ENCODE measurements around the gene SNRNP25.
A peak's percentile ranks its signal among the peaks of the same experiment; 100 is the strongest.

SNRNP25 gene

DNA sequence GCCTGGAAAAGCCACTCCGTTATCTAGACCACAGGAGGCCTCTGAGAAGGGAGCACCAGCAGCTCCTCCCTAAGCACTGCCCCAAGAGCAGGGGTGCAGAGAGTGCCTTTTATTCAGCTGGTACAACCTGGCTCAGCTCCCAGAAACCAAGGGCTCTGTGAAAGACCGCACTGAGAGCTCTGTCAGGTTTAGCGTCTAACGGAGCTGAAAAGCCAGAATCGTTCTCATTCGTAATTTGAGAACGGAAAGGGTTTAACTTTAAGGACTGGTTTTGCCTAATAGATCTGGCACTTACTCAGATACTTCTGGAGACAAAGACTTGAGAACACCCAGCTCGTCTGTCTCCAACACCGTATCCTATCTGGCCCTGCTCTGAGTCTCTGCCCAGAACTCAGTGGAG, 37.9 kb downstream of the SNRNP25 start:
- ChIA-PET CTCF (interaction anchor here (1.2 to 8.6 kb wide), 3 partner anchors 16 to 25 kb away, joined by 3 to 130 read pairs (median 5); partner anchors contain the start of gene RHBDF1), POLR2A (interaction anchor here (0.7 to 1.9 kb wide), 3 partner anchors 12 to 38 kb away, joined by 3 to 7 read pairs (median 5); partner anchors contain the start of genes POLR3K, RHBDF1 and SNRNP25)
- TF ChIP-seq NFRKB (IDR thresholded peaks at IDR 0.05) (no peak), TARDBP (IDR thresholded peaks at IDR 0.05) (no peak), SP1 (IDR thresholded peaks at IDR 0.05) (no peak), CTBP1 (IDR thresholded peaks at IDR 0.05; ENCODE audit: borderline replicate concordance) (no peak), SUZ12 (IDR thresholded peaks at IDR 0.05) (no peak), FOXM1 (IDR thresholded peaks at IDR 0.05; ENCODE audit: borderline replicate concordance) (no peak), BHLHE40 (IDR thresholded peaks at IDR 0.05; ENCODE audit: borderline replicate concordance) (no peak), LEF1 (IDR thresholded peaks at IDR 0.05; ENCODE audit: borderline replicate concordance) (no peak), FOXA1 (IDR thresholded peaks at IDR 0.05) (no peak), L3MBTL2 (conservative IDR thresholded peaks at IDR 0.05) (no peak), ELF4 (IDR thresholded peaks at IDR 0.05) (no peak)
- no peak for DNase-seq (ENCODE audit: extremely low spot score)

DNA sequence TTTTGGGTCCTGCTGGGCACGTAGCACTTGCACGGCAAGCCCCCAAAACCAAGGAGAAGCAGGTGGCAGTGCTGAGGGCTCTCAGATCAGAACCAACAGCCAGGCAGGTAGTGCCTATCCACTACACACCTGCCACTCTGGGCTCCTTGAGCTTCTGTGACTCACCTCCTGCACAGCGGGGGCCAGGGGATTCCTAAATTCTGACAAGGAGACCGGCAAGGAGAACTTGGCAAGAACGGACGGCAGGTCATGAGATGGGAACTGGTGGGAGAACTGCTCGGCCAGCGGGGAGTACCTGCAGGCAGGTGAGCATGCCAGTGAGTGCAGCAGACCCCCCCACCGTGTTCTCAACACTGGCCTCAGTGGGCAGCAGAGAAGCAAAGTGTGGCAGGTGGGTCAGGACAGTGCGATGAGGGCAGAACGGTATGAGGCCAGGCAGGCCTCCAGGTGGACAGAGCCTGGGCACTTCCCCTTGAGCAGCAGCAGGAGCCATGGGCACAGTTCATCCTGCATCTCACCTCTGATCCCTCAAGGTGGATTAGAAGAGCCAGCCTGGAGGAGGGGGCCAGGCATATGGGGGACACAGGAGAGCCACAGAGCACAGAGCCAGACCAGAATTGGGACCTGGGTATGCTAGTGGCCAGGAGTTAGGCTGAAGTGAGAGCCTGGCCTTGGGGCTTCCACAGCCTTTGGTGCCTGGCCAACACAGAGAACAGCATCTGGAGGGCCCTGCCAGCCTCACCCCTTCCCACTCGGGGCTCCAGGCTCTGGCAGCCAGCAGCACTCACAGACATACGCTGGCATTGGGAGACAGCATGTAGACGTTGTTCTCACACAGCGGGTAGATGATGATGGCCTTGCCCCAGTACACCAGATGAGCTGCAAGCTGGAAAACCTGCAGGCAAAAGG, 39.1 kb downstream of the SNRNP25 start:
- ChIA-PET CTCF (interaction anchor here (8.6 kb wide), 1 partner anchor 23 kb away, joined by 130 read pairs; the partner anchor contains the start of gene RHBDF1), POLR2A (interaction anchor here (0.6 to 1.9 kb wide), 4 partner anchors 15 to 27 kb away, joined by 3 to 5 read pairs (median 4); partner anchors contain the start of gene RHBDF1)
- no peak for DNase-seq (ENCODE audit: extremely low spot score)
- TF ChIP-seq HDGF (IDR thresholded peaks at IDR 0.05; ENCODE audit: borderline replicate concordance) (no peak), CTBP1 (IDR thresholded peaks at IDR 0.05; ENCODE audit: borderline replicate concordance) (no peak), FOXM1 (IDR thresholded peaks at IDR 0.05; ENCODE audit: borderline replicate concordance) (no peak), FOXA1 (IDR thresholded peaks at IDR 0.05) (no peak), TARDBP (IDR thresholded peaks at IDR 0.05) (no peak), SP1 (IDR thresholded peaks at IDR 0.05) (no peak), SUZ12 (IDR thresholded peaks at IDR 0.05) (no peak), LEF1 (IDR thresholded peaks at IDR 0.05; ENCODE audit: borderline replicate concordance) (no peak), BHLHE40 (IDR thresholded peaks at IDR 0.05; ENCODE audit: borderline replicate concordance) (no peak), ZNF384 (IDR thresholded peaks at IDR 0.05) (no peak), L3MBTL2 (conservative IDR thresholded peaks at IDR 0.05) (no peak)
- TF ChIP-seq, protein P1, sequence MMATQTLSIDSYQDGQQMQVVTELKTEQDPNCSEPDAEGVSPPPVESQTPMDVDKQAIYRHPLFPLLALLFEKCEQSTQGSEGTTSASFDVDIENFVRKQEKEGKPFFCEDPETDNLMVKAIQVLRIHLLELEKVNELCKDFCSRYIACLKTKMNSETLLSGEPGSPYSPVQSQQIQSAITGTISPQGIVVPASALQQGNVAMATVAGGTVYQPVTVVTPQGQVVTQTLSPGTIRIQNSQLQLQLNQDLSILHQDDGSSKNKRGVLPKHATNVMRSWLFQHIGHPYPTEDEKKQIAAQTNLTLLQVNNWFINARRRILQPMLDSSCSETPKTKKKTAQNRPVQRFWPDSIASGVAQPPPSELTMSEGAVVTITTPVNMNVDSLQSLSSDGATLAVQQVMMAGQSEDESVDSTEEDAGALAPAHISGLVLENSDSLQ (IDR thresholded peaks at IDR 0.05), result no peak

DNA sequence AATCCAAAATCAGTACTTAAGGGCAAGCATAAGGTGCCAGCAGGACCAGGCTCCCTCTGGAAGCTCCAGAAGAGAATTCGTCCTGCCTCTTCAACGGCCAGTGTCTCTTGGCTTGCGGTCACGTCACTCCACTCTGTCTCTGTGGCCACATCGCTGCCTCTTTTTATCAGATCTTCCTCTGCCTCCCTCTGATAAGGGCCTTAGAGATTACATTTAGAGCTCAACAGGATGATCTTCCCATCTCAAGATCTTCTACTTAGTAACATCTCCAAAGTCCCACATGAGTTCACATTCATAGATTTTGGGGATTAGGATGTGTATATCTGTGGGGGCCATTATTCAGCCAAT, 41.3 kb downstream of the SNRNP25 start:
- CTCF ChIA-PET, result interaction anchor here (8.6 kb wide), 1 partner anchor 26 kb away, joined by 130 read pairs; the partner anchor contains the start of gene RHBDF1
- DNase-seq (ENCODE audit: extremely low spot score), result no peak
- TF ChIP-seq FOXK2 (IDR thresholded peaks at IDR 0.05) (no peak), FOXM1 (IDR thresholded peaks at IDR 0.05; ENCODE audit: borderline replicate concordance) (no peak)
- POLR2A ChIA-PET, result interaction anchor here (0.9 to 1.3 kb wide), 2 partner anchors 16 to 29 kb away, joined by 3 to 4 read pairs; partner anchors contain the start of gene MPG

DNA sequence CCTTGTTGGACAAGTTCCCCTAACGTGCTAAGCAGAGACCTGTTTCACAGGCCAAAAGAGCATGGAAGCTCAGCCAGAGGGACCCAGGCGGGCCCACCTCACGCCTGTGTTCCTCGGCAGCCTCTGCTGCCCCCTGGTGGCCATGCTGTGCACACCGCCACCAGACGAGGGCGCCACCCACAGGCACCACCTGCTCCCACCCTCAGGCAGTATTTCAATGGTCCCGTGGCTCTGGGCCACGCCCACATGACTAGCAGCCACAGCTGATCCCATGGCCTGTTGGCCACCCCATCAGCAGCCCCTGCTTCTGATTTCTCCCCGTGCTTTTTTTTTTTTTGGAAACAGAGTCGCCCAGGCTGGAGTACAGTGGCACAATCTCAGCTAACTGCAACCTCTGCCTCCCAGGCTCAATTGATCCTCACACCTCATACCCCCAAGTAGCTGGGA, 43.3 kb downstream of the SNRNP25 start:
- ChIA-PET POLR2A (interaction anchor here (1.1 to 1.5 kb wide), 2 partner anchors 20 to 33 kb away, joined by 3 to 4 read pairs; no protein-coding TSS in a partner anchor), CTCF (interaction anchor here (0.6 to 8.6 kb wide), 12 partner anchors 11 to 265 kb away, joined by 3 to 130 read pairs (median 4); partner anchors contain the start of genes POLR3K and RHBDF1)
- TF ChIP-seq, protein P1 (IDR thresholded peaks at IDR 0.05), result peak; percentile 64
- TF ChIP-seq LEF1 (IDR thresholded peaks at IDR 0.05; ENCODE audit: borderline replicate concordance), result peak; percentile 22; the same call in 1 of the 2 replicates
- no peak for TF ChIP-seq CTBP1 (IDR thresholded peaks at IDR 0.05; ENCODE audit: borderline replicate concordance)
- TF ChIP-seq FOXA1 (IDR thresholded peaks at IDR 0.05), result no peak
- no peak for TF ChIP-seq NFRKB (IDR thresholded peaks at IDR 0.05)
- no peak for TF ChIP-seq HDGF (IDR thresholded peaks at IDR 0.05; ENCODE audit: borderline replicate concordance)
- 0 out of 2 replicates have a peak, but pooled peaks have one; percentile 33 for TF ChIP-seq ARNT (IDR thresholded peaks at IDR 0.05)
- 0 out of 2 replicates have a peak, but pooled peaks have one; percentile 23 for TF ChIP-seq L3MBTL2 (conservative IDR thresholded peaks at IDR 0.05)
- TF ChIP-seq FOXM1 (IDR thresholded peaks at IDR 0.05; ENCODE audit: borderline replicate concordance), result no peak
- DNase-seq (ENCODE audit: extremely low spot score), result peak; percentile 96

DNA sequence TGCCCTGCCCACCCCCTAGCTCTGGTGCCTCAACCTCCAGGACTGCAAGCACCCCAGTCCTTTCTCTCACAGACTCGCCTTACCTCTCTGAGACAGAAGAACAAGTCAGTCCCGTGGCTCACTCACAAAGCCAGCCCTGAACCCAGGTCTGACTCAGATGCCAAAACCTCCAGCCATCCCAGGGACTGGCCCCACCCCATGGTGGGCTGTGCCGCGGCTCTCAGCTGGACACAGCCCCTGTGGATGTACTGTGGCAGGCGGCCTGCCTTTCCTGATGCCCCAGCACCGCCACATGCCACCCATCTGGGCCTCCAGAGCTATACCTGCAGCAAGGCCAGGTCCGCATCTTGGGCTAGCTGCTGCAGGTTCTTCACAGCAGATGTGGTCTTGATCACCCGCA, 44.2 kb downstream of the SNRNP25 start:
- ChIA-PET CTCF (interaction anchor here (1.4 to 8.6 kb wide), 4 partner anchors 10 to 34 kb away, joined by 6 to 130 read pairs (median 12); partner anchors contain the start of gene RHBDF1), POLR2A (interaction anchor here (0.7 to 1.1 kb wide), 3 partner anchors 21 to 27 kb away, joined by 3 read pairs; no protein-coding TSS in a partner anchor)
- no peak for TF ChIP-seq BHLHE40 (IDR thresholded peaks at IDR 0.05; ENCODE audit: borderline replicate concordance)
- TF ChIP-seq CTBP1 (IDR thresholded peaks at IDR 0.05; ENCODE audit: borderline replicate concordance), result no peak
- DNase-seq (ENCODE audit: extremely low spot score), result no peak

DNA sequence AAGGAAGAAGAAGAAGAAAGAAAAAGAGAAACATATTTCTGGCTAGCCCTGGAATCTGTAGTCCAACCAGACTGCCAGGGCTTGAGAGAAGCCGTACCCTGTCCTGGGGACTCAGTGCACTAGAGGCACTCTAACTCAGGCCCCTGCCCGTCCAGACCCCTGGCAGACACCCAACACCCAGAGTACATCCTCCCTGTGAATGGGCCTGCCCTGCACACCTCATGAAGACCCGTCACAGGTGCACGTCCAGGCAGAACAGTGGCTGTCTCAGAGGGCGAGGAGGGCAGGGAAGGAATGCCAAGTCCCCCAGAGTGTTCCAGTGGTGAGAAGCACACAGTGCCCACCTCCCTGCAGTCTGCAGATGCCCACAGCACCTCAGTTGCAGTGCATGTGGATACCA, 47.4 kb downstream of the SNRNP25 start:
- DNase-seq (ENCODE audit: extremely low spot score), result no peak
- ChIA-PET CTCF (interaction anchor here (0.5 kb wide), 1 partner anchor 18 kb away, joined by 3 read pairs; no protein-coding TSS in a partner anchor), POLR2A (no interaction called here)
- TF ChIP-seq FOXA1 (IDR thresholded peaks at IDR 0.05) (no peak), SUZ12 (IDR thresholded peaks at IDR 0.05) (no peak), ARNT (IDR thresholded peaks at IDR 0.05) (no peak), BHLHE40 (IDR thresholded peaks at IDR 0.05; ENCODE audit: borderline replicate concordance) (no peak), FOXM1 (IDR thresholded peaks at IDR 0.05; ENCODE audit: borderline replicate concordance) (no peak), TARDBP (IDR thresholded peaks at IDR 0.05) (no peak), HDGF (IDR thresholded peaks at IDR 0.05; ENCODE audit: borderline replicate concordance) (no peak), SP1 (IDR thresholded peaks at IDR 0.05) (no peak)
- TF ChIP-seq, protein P1 (IDR thresholded peaks at IDR 0.05), result no peak
